Hepatocyte (in vitro differentiated cells): ENCODE measurements around the gene CCNQ.

ENCODE experiments used
- EZH2phosphoT487 ChIP-seq: fragments of 200-600 bp; sonication (generic); IDR thresholded peaks from one replicate; pipeline ENCODE4 v1.6.1; 2018; ENCODE audit warnings: antibody characterized with exemption, mild to moderate bottlenecking, low read depth, moderate library complexity; ENCODE audit not compliant: unreplicated experiment, severe bottlenecking
- TF ChIP-seq, protein P1 (sequence below): fragments of 200-600 bp; sonication (generic); IDR thresholded peaks from 2 replicates; pipeline ENCODE4 v1.5.1; 2016; ENCODE audit warnings: antibody characterized with exemption, mild to moderate bottlenecking; ENCODE audit not compliant: poor library complexity

DNA sequence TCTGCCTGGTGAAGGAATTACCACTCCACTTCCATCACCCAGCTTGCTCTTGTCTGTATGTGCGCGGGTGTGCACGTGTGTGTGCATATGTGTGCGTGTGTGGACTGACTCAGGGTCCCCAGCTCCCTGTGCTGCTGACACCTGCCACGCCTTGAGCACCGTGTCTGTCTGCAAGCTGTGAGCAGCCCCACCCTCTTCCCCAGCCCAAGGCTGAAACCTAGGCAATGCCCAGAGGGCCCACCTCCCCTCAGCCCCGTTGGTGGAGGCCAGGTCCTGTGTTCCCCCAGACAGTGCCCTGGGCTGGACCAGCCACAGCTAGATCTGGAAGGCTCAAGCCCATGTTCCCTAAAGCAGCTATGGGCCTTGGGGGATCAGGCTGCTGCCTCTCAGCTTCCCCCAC is 2.0 kb upstream of the CCNQ start:
- TF ChIP-seq, protein P1, sequence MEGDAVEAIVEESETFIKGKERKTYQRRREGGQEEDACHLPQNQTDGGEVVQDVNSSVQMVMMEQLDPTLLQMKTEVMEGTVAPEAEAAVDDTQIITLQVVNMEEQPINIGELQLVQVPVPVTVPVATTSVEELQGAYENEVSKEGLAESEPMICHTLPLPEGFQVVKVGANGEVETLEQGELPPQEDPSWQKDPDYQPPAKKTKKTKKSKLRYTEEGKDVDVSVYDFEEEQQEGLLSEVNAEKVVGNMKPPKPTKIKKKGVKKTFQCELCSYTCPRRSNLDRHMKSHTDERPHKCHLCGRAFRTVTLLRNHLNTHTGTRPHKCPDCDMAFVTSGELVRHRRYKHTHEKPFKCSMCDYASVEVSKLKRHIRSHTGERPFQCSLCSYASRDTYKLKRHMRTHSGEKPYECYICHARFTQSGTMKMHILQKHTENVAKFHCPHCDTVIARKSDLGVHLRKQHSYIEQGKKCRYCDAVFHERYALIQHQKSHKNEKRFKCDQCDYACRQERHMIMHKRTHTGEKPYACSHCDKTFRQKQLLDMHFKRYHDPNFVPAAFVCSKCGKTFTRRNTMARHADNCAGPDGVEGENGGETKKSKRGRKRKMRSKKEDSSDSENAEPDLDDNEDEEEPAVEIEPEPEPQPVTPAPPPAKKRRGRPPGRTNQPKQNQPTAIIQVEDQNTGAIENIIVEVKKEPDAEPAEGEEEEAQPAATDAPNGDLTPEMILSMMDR: no peak
- no peak for TF ChIP-seq EZH2phosphoT487
